Kidney (tissue), 14 donors: ENCODE data around the gene THRB. TPM values are rescaled to one million over a fixed set of nuclear protein-coding genes. Genes with fewer than 3 reads are reported as not detected.
A peak's percentile ranks its signal among the peaks of the same experiment; 100 is the strongest.

Source experiments
- DNase-seq, 5 donors: peaks; one replicate each; pipeline ENCODE4 v3.0.0-alpha.2; 2013 to 2020
- FAIRE-seq: peaks from 2 replicates; lab custom pipeline; 2012; peaks lifted over from hg19 to GRCh38; lab: Jason Lieb, UNC
- H3K27ac ChIP-seq, 2 donors: one replicate each; pipeline ENCODE4 v1.7.0; 2013; ENCODE audit warnings: low read depth in 2 of 2, low read length in 2 of 2, inconsistent platforms in 1 of 2
- H3K27me3 ChIP-seq: one replicate; pipeline ENCODE4 v1.7.1; 2013; ENCODE audit warnings: low read length, inconsistent platforms; ENCODE audit not compliant: control insufficient read depth, insufficient read depth
- H3K36me3 ChIP-seq, 3 donors: one replicate each; pipeline versions ENCODE4 v1.7.0 to v1.7.1; 2013; ENCODE audit warnings: low read length in 3 of 3, control low read depth in 1 of 3, inconsistent platforms in 1 of 3; ENCODE audit not compliant: insufficient read depth in 3 of 3, control insufficient read depth in 2 of 3
- H3K4me1 ChIP-seq, 3 donors: one replicate each; pipeline versions ENCODE4 v1.7.0 to v1.7.1; 2013; ENCODE audit warnings: low read length in 3 of 3, inconsistent platforms in 1 of 3, low read depth in 1 of 3; ENCODE audit not compliant: control insufficient read depth in 2 of 3, insufficient read depth in 2 of 3
- H3K4me3 ChIP-seq, 3 donors: one replicate each; pipeline versions ENCODE4 v1.7.0 to v1.8.1; 2013; ENCODE audit warnings: low read length in 3 of 3, control low read depth in 1 of 3, inconsistent platforms in 1 of 3
- H3K9ac ChIP-seq, 3 donors: one replicate each; pipeline versions ENCODE4 v1.7.0 to v1.7.1; 2013; ENCODE audit warnings: low read length in 3 of 3, control low read depth in 1 of 3, inconsistent platforms in 1 of 3
- H3K9me3 ChIP-seq, 3 donors: one replicate each; pipeline versions ENCODE4 v1.7.0 to v1.7.1; 2013; ENCODE audit warnings: low read length in 3 of 3, control low read depth in 1 of 3, inconsistent platforms in 1 of 3; ENCODE audit not compliant: control insufficient read depth in 2 of 3, insufficient read depth in 1 of 3
- intact Hi-C: fragments of 100-400 bp; cut with DNase I; formaldehyde crosslinking; loops from one replicate; pipeline ENCODE4 v1.11.1; 2022
- polyA plus RNA-seq: library from polyadenylated mRNA; stranded (reverse); fragments of 350-450 nt; fragmentation: Illumina TruSeq; extraction: RNeasy Lipid Tissue Mini Kit (QIAGEN cat#74804); gene quantifications from one replicate; pipeline ENCODE4 v1.2.3, GENCODE V29; 2014; ENCODE audit warnings: low read depth, low replicate concordance; ENCODE audit not compliant: insufficient read depth
- total RNA-seq: library from RNA; stranded (reverse); fragmentation: NEBNext Ultra II Directional; extraction: Animal tissue kit (Norgen Biotek cat#: 25700); gene quantifications from one replicate; pipeline ENCODE4 v1.2.1, GENCODE V29; 2021
- TF ChIP-seq, protein P1 (sequence below): IDR thresholded peaks from 3 replicates; pipeline ENCODE4 v1.5.1; 2012; ENCODE audit warnings: mild to moderate bottlenecking, moderate library complexity, borderline replicate concordance; ENCODE audit not compliant: insufficient read depth; ENCODE audit errors: extremely low read depth
- donor health status: control.
- donor health status: control.
- donor health status: control.
- donor health status: control.
- donor health status: control.
- donor health status: DM: yes; HTN: yes; CAD: no.
- donor health status: Normal renal cell carcinoma (clear cell type).

The THRB gene
- total and polyA plus RNA-seq, 2 donors from 2014 or later: 4.5 to 17.2 TPM

DNA sequence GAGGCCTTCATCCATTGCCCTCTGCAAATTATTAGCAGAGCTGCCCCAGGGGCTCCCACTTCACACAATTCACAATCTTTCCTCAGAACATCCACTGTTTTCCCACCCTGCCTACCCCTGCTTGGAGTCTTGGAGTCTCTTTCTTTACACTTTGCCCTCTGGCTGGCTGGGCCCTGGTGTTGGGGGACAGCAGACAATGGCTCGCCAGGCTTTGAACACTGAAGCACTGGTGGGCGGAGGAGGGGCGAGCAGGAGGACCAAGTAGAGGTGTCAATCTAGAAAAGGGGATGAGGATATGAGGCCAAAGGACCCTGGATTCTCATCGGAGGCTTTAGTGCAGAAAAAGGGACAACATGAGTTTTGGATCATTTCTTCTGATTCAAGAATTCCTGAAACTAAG, 337.5 kb downstream of the THRB start:
- H3K4me3 ChIP-seq: no peak overlapping the region

DNA sequence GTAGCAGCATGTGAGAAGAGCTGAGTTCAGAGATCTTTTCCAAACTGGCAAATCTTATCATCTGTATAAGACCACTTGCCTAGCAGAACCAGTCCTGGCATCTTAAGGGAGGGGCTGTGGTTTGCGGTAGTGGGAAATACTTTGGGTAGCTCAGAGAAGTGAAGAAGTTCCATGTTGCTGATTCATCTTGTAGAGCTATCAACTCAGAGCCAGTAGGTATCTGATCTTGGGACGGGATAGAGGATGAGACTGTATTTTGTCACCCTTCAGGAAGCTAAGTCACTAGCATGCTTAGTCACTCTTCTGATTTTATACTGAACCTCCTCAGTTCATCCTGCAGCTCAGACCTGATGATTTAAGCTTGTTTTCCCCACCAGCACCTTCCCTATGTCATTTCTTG, 338.2 kb downstream of the THRB start:
- no peak overlapping the region for H3K27ac ChIP-seq
- no peaks in the 10 kb centered on the region for H3K4me1 ChIP-seq
- H3K9ac ChIP-seq: no peak overlapping the region
- H3K27me3 ChIP-seq: no peaks in the 10 kb centered on the region
- DNase-seq (no peak), FAIRE-seq (no peak)
- H3K4me3 ChIP-seq: no peak overlapping the region
- H3K36me3 ChIP-seq: no peaks in the 10 kb centered on the region
- TF ChIP-seq, protein P1, sequence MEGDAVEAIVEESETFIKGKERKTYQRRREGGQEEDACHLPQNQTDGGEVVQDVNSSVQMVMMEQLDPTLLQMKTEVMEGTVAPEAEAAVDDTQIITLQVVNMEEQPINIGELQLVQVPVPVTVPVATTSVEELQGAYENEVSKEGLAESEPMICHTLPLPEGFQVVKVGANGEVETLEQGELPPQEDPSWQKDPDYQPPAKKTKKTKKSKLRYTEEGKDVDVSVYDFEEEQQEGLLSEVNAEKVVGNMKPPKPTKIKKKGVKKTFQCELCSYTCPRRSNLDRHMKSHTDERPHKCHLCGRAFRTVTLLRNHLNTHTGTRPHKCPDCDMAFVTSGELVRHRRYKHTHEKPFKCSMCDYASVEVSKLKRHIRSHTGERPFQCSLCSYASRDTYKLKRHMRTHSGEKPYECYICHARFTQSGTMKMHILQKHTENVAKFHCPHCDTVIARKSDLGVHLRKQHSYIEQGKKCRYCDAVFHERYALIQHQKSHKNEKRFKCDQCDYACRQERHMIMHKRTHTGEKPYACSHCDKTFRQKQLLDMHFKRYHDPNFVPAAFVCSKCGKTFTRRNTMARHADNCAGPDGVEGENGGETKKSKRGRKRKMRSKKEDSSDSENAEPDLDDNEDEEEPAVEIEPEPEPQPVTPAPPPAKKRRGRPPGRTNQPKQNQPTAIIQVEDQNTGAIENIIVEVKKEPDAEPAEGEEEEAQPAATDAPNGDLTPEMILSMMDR: no peak
- intact Hi-C loops: no loop called here
- no peaks in the 10 kb centered on the region for H3K9me3 ChIP-seq

More for the DNA sequence above, 337.5 kb downstream of the THRB start:
- intact Hi-C loops: no loop called here
- H3K36me3 ChIP-seq: no peaks in the 10 kb centered on the region
- no peaks in the 10 kb centered on the region for H3K4me1 ChIP-seq
- FAIRE-seq (no peak), DNase-seq (peak in 2 of 5 donors; percentile 17 to 33)
- H3K27ac ChIP-seq: no peak overlapping the region
- no peaks in the 10 kb centered on the region for H3K9me3 ChIP-seq
- H3K27me3 ChIP-seq: no peaks in the 10 kb centered on the region
- TF ChIP-seq, protein P1: no peak
- H3K9ac ChIP-seq: no peak overlapping the region

DNA sequence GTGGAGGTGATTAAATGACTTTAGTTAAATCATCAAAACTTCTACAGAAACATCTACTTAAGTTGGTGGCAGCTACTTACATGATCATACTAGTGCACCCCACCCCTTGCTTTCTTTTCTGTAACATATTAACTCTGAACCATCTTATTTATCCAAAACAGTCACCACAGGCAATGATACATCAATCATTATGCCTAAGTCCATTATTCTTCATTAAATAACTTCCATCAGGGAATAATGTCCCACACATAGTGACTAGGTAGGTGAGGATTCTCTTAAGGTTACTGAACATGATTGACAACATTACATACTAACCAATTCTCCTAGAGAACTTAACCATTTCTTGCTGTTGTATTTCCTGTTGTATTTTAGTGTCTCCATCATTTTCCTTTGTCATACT, 339.4 kb downstream of the THRB start:
- TF ChIP-seq, protein P1: no peak
- H3K36me3 ChIP-seq: no peaks in the 10 kb centered on the region

DNA sequence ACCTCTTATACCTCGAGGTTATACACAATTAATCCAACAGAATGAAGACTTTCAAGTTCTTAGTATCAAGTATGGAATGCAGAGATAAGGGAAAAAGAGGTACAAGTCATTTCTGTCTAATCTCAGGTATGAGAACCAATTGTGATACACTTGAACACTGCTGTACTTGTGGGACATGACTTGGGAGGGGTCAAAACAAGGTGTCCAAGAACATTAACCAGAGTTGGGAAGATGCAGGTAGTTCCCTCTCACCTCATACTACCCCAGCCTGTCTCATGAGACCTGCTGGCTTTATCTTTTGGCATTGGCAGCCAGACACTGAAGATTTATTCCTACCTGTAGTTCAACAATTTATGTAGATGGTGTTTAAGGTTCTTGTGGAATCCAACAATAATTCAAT, 339.9 kb downstream of the THRB start:
- FAIRE-seq (no peak), DNase-seq (no peak)
- H3K9me3 ChIP-seq: no peaks in the 10 kb centered on the region
- H3K4me3 ChIP-seq: no peak overlapping the region
- TF ChIP-seq, protein P1: no peak
- no peaks in the 10 kb centered on the region for H3K4me1 ChIP-seq
- no peak overlapping the region for H3K9ac ChIP-seq
- no peak overlapping the region for H3K27ac ChIP-seq
- no peaks in the 10 kb centered on the region for H3K36me3 ChIP-seq
- H3K27me3 ChIP-seq: no peaks in the 10 kb centered on the region
- intact Hi-C loops: no loop called here

More for the DNA sequence above, 339.4 kb downstream of the THRB start:
- Histone ChIP-seq H3K9me3 (no peaks in the 10 kb centered on the region), H3K27ac (no peak overlapping the region), H3K27me3 (no peaks in the 10 kb centered on the region), H3K9ac (no peak overlapping the region), H3K4me1 (no peaks in the 10 kb centered on the region), H3K4me3 (no peak overlapping the region)
- intact Hi-C loops: no loop called here
- DNase-seq (no peak), FAIRE-seq (no peak)
